GM19023 (cell line): ENCODE measurements around the gene HTD2.

ENCODE experiments used
- ATAC-seq: cut with Tn5 transposase; IDR thresholded peaks from one replicate; pipeline ENCODE4 v1.9.1; 2021; ENCODE audit warnings: mild to moderate bottlenecking, moderate library complexity; ENCODE audit not compliant: unreplicated experiment

The HTD2 gene

DNA sequence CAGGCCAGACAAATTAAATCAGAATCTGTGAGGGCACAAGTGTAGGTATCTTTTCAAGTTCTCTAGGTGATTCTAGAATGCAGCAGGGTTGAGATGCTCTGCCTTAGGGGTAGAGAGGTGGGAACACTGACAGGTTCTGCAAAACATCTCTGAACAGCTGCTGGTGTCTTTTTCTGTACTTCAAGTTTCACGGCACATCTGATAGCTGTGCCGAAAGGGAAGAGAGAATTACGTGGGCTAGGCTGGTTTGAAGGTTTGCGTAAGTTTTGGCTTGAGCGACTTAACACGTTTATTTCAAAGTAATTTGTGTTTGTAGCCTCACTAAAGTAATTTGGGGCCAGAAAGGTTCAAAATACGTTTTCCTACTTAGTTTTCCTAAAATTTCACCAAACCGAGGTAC, 48.9 kb downstream of the HTD2 start:
- no peak for ATAC-seq

DNA sequence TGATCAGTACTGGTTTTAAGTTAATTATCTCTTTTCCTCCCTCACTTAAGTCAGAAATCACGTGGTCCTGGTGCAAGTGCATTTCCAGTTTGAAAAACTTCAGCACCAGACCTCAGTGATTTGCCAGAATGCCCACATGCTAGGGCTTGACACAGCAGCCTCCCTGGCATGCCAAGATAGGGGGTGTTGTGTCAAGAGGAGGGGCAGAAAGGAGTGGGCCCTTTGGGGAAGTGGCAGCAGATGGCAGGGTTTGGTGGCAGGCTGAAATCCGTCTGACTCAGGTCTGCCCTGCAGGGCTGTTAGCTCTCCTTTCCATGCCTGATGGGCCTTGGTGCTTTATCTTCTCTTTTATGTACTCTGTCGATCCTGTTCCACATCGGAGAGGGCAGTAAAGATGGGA, 49.7 kb downstream of the HTD2 start:
- no peak for ATAC-seq

DNA sequence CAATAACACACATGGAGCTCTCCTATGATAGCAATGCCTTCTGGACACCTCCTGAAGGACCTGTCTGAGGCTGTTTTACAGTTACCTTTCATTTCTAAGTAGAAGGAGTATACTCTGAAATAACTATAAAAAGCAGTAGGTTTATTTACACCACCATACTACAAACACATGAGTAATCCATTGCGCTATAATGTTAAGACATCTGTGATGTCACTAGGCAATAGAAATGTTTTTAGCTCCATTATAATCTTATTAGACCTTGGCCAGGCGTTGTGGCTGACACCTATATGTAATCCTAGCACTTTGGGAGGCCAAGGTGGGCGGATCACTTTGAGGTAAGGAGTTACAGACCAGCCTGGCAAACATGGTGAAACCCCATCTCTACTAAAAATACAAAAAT, 51.1 kb downstream of the HTD2 start:
- ATAC-seq, result no peak

DNA sequence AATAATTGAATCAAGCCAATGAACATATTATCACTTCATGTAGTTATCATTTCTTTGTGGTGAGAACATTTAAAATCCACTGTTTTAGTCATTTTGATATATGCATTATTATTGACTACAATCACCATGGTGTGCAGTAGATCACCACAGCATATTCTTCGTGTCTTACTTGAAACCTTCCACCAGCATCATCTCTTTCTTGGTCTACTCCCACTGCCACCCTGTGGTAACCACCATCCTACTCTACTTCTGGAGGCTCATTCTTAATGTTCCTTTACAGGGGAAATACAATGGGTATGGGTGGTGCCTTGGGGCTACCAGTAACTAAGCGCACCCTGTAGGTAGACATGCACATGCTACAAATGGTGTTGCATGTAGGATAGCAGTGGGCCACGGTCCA, 51.8 kb downstream of the HTD2 start:
- ATAC-seq, result no peak

DNA sequence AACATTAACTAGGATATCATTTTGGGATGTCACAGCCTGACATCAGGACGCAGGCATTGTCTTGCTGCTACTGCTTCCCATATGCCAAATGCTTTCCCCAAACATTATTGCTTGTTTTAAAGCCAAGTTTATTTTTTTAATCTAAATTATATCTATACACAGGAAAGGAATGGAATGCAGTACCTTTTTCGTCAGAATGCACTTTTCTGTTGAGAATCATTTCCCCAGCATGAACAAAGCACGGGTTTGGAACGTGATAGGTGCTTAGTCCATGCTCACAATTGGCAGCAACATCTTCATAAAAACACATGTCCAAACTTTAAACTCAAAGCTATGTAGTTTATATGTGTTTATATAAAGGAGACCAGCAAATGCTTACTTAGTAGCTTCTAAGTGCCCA, 52.5 kb downstream of the HTD2 start:
- no peak for ATAC-seq

DNA sequence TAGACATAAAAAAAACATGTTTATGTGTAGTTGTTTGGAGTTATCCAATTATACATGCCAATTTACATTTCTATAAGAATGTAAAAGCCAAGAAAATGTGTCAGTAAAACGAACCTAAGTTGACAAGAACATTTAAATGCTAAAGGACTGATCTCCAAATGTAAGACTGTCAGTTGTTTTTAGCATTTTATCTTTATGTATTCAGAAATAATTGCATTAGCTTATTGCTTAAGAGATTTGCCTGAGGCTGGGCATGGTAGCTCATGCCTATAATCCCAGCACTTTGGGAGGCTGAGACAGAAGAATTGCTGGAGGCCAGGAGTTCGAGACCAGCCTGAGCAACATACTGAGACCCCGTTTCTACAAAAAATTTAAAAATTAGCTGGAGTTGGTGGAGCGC, 53.3 kb downstream of the HTD2 start:
- no peak for ATAC-seq

DNA sequence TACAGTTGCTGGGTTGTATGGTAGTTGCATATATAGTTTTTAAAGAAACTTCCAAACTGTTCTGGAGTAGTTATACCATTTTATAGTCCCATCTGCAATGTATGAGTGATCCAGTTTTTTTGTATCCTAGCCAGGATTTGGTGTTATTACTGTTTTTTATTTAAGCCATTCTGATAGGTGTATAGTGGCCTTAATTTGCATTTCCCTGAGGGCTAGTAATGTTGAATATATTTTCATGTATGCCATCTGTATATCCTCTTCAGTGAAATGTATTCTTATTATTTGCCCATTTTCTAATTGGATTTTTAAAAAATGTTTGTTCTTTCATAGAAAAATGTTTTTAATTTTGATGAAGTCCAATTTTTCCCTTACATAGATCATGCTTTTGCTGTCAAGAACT, 55.5 kb downstream of the HTD2 start:
- ATAC-seq, result no peak

DNA sequence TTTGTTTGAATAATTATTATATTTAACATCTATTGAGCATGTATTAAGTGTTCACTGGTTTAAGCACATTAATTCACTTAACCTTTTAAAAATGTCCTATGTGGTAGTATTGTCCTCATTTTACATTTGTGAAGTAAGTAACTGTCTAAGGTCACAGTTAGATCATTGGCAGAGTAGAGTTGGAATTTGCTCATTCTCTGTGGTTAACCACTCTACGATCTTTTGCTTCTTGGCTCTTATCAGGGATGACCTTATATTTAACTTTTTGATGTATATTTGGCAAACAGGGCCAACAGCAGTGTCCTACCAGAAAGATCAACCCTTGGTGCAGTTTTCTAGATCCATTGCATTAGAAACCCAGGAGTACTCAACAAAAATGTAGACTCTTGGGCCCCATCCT, 60.4 kb downstream of the HTD2 start:
- ATAC-seq, result no peak

DNA sequence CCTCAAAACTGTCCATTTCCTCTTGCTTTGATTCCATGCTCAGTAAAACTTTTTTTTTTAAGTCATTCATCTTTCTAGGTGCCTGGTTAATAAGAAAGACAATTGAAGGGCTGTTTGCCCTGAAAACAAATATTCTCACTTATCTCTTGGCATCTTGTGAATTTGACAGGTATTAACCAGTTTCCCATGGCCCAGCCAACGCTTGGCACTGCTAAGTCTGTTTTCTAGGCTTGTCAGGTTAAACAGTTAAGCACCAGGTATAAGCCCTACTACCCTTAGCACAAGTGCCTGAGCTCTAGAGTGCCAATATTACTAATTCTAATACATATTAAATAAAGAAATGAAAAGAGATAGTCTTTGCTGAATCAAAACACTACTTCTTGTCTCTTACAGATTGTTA, 62.7 kb downstream of the HTD2 start:
- no peak for ATAC-seq
